ENCODE measurements around the gene MRPL57.

- no peak for TF ChIP-seq SP4 (IDR thresholded peaks at IDR 0.05; ENCODE audit: low read length)
- TF ChIP-seq CTCF (IDR thresholded peaks at IDR 0.05; ENCODE audit: control extremely low read depth in 1 of 3, insufficient read depth in 1 of 3, low read depth in 1 of 3, low read length in 3 of 3), result no peak
- no peak for TF ChIP-seq KDM1A (IDR thresholded peaks at IDR 0.05; ENCODE audit: borderline replicate concordance, low read length)
- no peak for TF ChIP-seq CEBPB (IDR thresholded peaks at IDR 0.05; ENCODE audit: low read depth, low read length)
- TF ChIP-seq, protein P1, sequence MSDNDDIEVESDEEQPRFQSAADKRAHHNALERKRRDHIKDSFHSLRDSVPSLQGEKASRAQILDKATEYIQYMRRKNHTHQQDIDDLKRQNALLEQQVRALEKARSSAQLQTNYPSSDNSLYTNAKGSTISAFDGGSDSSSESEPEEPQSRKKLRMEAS (IDR thresholded peaks at IDR 0.05), result no peak
- no peak for TF ChIP-seq SIN3A (conservative IDR thresholded peaks at IDR 0.05 in 1 of 2, IDR thresholded peaks at IDR 0.05 in 1 of 2; ENCODE audit: low read depth in 1 of 2, low read length in 2 of 2)
- TF ChIP-seq CBX8 (IDR thresholded peaks at IDR 0.05; ENCODE audit: borderline replicate concordance, low read depth, low read length), result no peak
Observed at GRCh38 chr13:21219036-21219381, 42.6 kb downstream of the MRPL57 start.

Measured in H1 (cell line).